NCI-H146 treated with DMSO at 0.1 percent for 48 hours (cell line): Measurements from ENCODE around the gene RECQL5.
A peak's percentile ranks its signal among the peaks of the same experiment; 100 is the strongest.

Experiments
- DNase-seq: peaks from one replicate; lab custom pipeline; 2025; ENCODE audit not compliant: unreplicated experiment; lab: John Stamatoyannopoulos, UW

RECQL5 gene

GRCh38 chr17:75619506-75620431 lies 47.2 kb downstream of the RECQL5 start:
- peak; percentile 33 for DNase-seq

GRCh38 chr17:75617675-75618074 lies 49.3 kb downstream of the RECQL5 start:
- DNase-seq = no peak

- DNase-seq = no peak
Observed at GRCh38 chr17:75617218-75617617, 49.7 kb downstream of the RECQL5 start.

GRCh38 chr17:75616521-75617122 lies 50.3 kb downstream of the RECQL5 start:
- DNase-seq = no peak

GRCh38 chr17:75615301-75615700 lies 51.7 kb downstream of the RECQL5 start:
- no peak for DNase-seq

GRCh38 chr17:75614556-75615270 lies 52.2 kb downstream of the RECQL5 start:
- no peak for DNase-seq

- no peak for DNase-seq
Observed at GRCh38 chr17:75614006-75614405, 52.9 kb downstream of the RECQL5 start.

GRCh38 chr17:75612906-75613626 lies 53.9 kb downstream of the RECQL5 start:
- no peak for DNase-seq

- DNase-seq = no peak
Observed at GRCh38 chr17:75611851-75612429, 55.0 kb downstream of the RECQL5 start.

GRCh38 chr17:75610103-75610984 lies 56.6 kb downstream of the RECQL5 start:
- DNase-seq = no peak

GRCh38 chr17:75607086-75607485 lies 59.9 kb downstream of the RECQL5 start:
- no peak for DNase-seq

GRCh38 chr17:75605790-75606189 lies 61.2 kb downstream of the RECQL5 start:
- no peak for DNase-seq

GRCh38 chr17:75604034-75604695 lies 62.8 kb downstream of the RECQL5 start:
- no peak for DNase-seq

- no peak for DNase-seq
Observed at GRCh38 chr17:75603123-75603522, 63.8 kb downstream of the RECQL5 start.

- no peak for DNase-seq
Observed at GRCh38 chr17:75602644-75603043, 64.3 kb downstream of the RECQL5 start.

GRCh38 chr17:75601057-75601987 lies 65.6 kb downstream of the RECQL5 start:
- peak; percentile 66 for DNase-seq

- DNase-seq = no peak
Observed at GRCh38 chr17:75596320-75597087, 70.5 kb downstream of the RECQL5 start.
